Measurements from ENCODE around the gene TADA3. TPM values are rescaled to one million over a fixed set of nuclear protein-coding genes. Genes with fewer than 3 reads are reported as not detected.

Gene TADA3
- total RNA-seq, 2 experiments from 2014 or later = 89.8 to 90.6 TPM

DNA sequence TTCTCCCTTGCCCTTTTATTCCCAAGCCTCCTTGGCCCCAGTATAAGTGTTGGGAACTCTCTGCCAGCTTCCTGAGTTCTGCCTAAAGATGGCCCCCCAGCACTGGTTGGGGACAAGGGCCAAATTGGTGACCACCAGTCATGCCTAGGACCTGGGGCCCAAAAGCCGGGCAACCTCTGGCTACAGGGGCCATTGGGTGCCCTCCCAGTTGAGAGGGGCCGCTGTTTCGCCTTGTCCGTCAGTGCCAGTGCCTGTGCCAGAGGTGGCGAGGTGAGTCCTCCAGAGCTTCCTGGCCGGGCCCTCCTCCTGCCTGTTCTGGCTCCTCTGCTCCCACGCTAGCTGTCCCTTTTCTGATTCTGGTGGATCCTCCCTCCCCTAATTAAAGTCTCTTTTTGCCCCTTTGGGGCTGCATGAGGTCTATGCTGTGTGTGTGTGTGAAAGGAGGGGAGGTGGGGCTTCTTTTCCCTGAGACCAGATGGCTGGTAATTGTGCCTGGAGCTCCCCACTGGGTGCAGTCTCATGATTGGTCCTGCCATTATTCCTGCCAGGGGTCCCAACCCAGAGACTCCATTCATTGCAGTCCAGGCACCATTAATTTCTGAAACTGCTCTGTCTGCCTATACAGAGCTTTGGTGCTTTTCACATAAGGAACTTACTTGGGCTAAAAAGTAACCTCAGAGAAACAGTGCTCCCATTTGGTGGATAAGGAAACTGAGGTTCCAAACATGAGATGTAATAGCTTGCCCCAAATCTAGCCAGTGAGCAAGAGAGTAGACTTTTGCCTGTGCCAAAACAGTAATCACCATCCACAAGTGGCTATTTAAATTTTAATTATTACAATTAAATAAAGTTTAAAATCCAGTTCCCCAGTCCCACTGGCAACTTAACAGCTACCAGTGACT is 14.7 kb upstream of the TADA3 start:
- Mint-ChIP-seq H3K4me1 (peaks cover 54% of the 10 kb centered on the region), H3K36me3 (peaks cover 53% of the 10 kb centered on the region), H3K27ac (peak overlapping the region; percentile 99), H3K4me3 (no peak overlapping the region), H3K27me3 (no peaks in the 10 kb centered on the region), H3K9me3 (ENCODE audit: low read depth) (no peaks in the 10 kb centered on the region)
- no peak for DNase-seq
- no peak for ATAC-seq
- CTCF ChIA-PET = interaction anchor here (1.0 to 4.0 kb wide), 4 partner anchors 15 to 124 kb away, joined by 3 to 24 read pairs (median 4); partner anchors contain the start of genes ARPC4 and TADA3

- no peaks in the 10 kb centered on the region for H3K9me3 Mint-ChIP-seq (ENCODE audit: low read depth)
- H3K4me1 Mint-ChIP-seq = peaks cover 52% of the 10 kb centered on the region
- H3K36me3 Mint-ChIP-seq = peaks cover 52% of the 10 kb centered on the region
- no peak overlapping the region for H3K4me3 Mint-ChIP-seq
- DNase-seq = no peak
- H3K27me3 Mint-ChIP-seq = no peaks in the 10 kb centered on the region
- ATAC-seq = no peak
- peak overlapping the region; percentile 18 for H3K27ac Mint-ChIP-seq
- CTCF ChIA-PET = interaction anchor here (0.7 to 4.0 kb wide), 4 partner anchors 10 to 78 kb away, joined by 3 to 24 read pairs (median 6); partner anchors contain the start of genes ARPC4 and TADA3
These were observed 13.9 kb upstream of the TADA3 start for GRCh38 chr3:9806137-9806536.

DNA sequence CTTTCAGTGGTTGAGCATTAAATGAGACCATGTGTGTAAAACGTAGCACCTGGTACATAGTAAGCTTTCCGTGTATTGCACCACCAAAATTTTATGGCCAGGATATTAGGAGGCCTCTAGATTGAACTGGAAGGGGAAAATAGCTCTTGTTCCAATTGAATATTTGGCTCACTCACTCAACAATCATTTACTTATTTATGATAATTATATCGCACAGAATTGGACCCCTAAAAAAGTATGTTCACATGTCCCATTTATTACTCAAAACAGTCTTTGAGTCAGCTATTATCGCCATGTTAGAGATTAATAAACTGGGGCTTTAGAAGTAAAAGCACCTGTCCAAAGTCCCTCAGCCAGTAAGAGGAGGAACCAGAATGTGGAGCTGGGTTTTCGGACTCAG is 12.7 kb upstream of the TADA3 start:
- Mint-ChIP-seq H3K9me3 (ENCODE audit: low read depth) (no peaks in the 10 kb centered on the region), H3K27me3 (no peaks in the 10 kb centered on the region), H3K36me3 (peaks cover 60% of the 10 kb centered on the region), H3K4me3 (no peak overlapping the region), H3K4me1 (peaks cover 46% of the 10 kb centered on the region), H3K27ac (no peak overlapping the region)
- CTCF ChIA-PET = interaction anchor here (0.6 to 2.9 kb wide), 3 partner anchors 9 to 78 kb away, joined by 3 to 11 read pairs (median 9); partner anchors contain the start of genes ARPC4 and TADA3
- ATAC-seq = no peak
- DNase-seq = no peak

DNA sequence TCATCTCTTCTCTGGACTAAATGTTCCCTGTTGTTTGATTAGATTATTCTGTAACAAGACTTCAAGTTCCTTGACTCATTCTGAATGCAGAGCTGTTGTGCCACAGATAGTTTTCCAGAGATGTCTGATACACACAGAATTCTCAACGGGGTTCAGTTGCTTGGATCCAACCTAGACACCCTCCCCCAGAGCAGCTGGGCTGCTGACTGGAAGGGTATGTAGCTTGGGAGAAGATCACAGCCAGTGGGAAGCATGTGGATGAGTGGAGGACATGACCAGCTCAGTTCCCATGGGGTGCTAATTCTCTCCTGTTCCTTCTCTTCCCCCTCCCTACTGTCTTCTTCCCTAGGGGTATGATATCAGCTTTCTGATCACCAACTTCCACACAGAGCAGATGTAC is 11.2 kb upstream of the TADA3 start:
- CTCF ChIA-PET = interaction anchor here (1.0 to 2.9 kb wide), 3 partner anchors 10 to 77 kb away, joined by 3 to 11 read pairs (median 4); partner anchors contain the start of genes ARPC4 and TADA3
- no peak overlapping the region for H3K4me3 Mint-ChIP-seq
- no peaks in the 10 kb centered on the region for H3K27me3 Mint-ChIP-seq
- DNase-seq (no peak), ATAC-seq (no peak)
- H3K36me3 Mint-ChIP-seq = peaks cover 63% of the 10 kb centered on the region
- no peak overlapping the region for H3K27ac Mint-ChIP-seq
- H3K4me1 Mint-ChIP-seq = peaks cover 33% of the 10 kb centered on the region
- H3K9me3 Mint-ChIP-seq (ENCODE audit: low read depth) = no peaks in the 10 kb centered on the region

DNA sequence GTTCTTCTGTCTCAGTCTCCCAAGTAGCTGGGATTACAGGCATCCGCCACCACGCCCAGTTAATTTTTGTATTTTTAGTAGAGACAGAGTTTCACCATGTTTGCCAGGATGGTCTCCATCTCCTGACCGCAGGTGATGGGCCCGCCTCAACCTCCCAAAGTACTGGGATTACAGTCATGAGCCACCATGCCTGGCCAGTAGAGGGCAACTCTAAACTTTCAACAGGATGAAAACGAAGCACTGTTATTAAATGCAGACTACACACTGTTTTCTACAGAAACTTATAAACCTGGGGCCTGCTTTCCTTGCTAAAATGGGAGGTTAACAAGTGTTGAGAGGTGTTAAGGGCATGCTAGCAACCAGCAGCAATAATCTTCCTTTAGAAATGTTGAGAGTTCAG is 8.3 kb upstream of the TADA3 start:
- peaks cover 22% of the 10 kb centered on the region for H3K4me1 Mint-ChIP-seq
- no peaks in the 10 kb centered on the region for H3K27me3 Mint-ChIP-seq
- peaks cover 69% of the 10 kb centered on the region for H3K36me3 Mint-ChIP-seq
- no peak overlapping the region for H3K27ac Mint-ChIP-seq
- CTCF ChIA-PET = interaction anchor here (0.7 kb wide), 1 partner anchor 36 kb away, joined by 3 read pairs; no protein-coding TSS in a partner anchor
- ATAC-seq (no peak), DNase-seq (no peak)
- H3K4me3 Mint-ChIP-seq = no peak overlapping the region
- no peaks in the 10 kb centered on the region for H3K9me3 Mint-ChIP-seq (ENCODE audit: low read depth)

DNA sequence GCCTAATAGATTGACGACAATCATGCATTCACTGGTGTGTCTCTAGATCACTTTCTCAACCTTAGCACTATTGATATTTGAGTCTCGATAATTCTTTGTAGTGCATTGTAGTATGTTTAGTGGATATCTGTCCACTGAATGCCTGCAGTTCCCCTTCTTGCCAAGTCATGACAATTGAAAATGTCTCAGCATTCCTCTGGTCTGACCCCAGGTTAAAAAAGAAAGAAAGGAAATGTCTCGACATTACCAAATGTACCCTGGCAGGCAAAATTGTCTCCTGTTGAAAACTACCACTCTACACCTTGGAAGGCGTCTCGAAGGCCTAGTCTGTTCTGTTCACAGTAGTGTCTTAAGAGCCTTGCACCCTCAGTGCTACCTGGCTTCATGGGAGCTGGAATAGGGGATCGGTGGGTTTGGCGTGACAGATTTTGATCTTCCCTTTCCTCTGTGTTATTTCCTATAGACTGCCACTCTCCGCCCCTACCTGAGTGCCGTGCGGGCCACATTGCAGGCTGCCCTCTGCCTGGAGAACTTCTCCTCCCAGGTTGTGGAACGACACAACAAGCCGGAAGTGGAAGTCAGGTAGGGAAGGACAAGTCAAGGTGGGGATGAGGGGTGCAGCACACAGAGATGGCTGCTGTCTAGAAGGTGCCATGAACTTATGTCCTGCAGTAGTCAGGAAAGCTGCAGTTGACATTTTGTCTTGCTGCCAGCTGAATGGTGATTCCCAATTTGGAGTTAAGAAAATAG is 5.1 kb upstream of the TADA3 start:
- Mint-ChIP-seq H3K9me3 (ENCODE audit: low read depth) (no peaks in the 10 kb centered on the region), H3K4me1 (peaks cover 29% of the 10 kb centered on the region), H3K27me3 (no peaks in the 10 kb centered on the region), H3K36me3 (peaks cover 61% of the 10 kb centered on the region), H3K27ac (no peak overlapping the region), H3K4me3 (no peak overlapping the region)
- no peak for ATAC-seq
- DNase-seq = no peak
- CTCF ChIA-PET = interaction anchor here (2.3 kb wide), 1 partner anchor 8 kb away, joined by 9 read pairs; no protein-coding TSS in a partner anchor

- ATAC-seq (no peak), DNase-seq (no peak)
- Mint-ChIP-seq H3K4me3 (peak overlapping the region; percentile 28), H3K4me1 (peaks cover 46% of the 10 kb centered on the region), H3K27ac (peak overlapping the region; percentile 81), H3K36me3 (peaks cover 54% of the 10 kb centered on the region), H3K9me3 (ENCODE audit: low read depth) (no peaks in the 10 kb centered on the region), H3K27me3 (no peaks in the 10 kb centered on the region)
- CTCF ChIA-PET = interaction anchor here (1.2 to 2.3 kb wide), 2 partner anchors 10 to 24 kb away, joined by 3 to 9 read pairs; no protein-coding TSS in a partner anchor
These were observed 2.9 kb upstream of the TADA3 start for GRCh38 chr3:9795207-9795606.

DNA sequence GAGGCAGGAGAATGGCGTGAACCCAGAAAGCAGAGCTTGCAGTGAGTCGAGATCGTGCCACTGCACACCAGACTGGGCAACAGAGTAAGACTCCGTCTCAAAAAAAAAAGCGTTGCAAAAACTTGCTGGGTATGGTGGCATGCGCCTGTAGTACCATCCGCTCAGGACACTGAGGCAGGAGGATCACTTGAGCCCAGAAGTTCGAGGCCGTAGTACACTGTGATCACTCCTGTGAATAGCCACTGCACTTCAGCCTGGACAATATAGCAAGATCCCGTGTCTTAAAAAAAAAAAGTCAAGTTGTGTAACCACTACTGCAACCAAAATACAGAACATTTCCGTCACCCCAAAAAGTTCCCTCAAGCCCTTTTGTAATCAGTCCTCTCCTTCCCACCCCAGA is 2.1 kb upstream of the TADA3 start:
- Mint-ChIP-seq H3K9me3 (ENCODE audit: low read depth) (no peaks in the 10 kb centered on the region), H3K27me3 (no peaks in the 10 kb centered on the region), H3K36me3 (peaks cover 53% of the 10 kb centered on the region), H3K4me3 (peak overlapping the region; percentile 97), H3K4me1 (peaks cover 49% of the 10 kb centered on the region), H3K27ac (peak overlapping the region; percentile 81)
- DNase-seq (no peak), ATAC-seq (no peak)
- CTCF ChIA-PET = interaction anchor here (1.2 to 2.7 kb wide), 5 partner anchors 10 to 62 kb away, joined by 3 to 12 read pairs (median 10); partner anchors contain the start of gene BRPF1

DNA sequence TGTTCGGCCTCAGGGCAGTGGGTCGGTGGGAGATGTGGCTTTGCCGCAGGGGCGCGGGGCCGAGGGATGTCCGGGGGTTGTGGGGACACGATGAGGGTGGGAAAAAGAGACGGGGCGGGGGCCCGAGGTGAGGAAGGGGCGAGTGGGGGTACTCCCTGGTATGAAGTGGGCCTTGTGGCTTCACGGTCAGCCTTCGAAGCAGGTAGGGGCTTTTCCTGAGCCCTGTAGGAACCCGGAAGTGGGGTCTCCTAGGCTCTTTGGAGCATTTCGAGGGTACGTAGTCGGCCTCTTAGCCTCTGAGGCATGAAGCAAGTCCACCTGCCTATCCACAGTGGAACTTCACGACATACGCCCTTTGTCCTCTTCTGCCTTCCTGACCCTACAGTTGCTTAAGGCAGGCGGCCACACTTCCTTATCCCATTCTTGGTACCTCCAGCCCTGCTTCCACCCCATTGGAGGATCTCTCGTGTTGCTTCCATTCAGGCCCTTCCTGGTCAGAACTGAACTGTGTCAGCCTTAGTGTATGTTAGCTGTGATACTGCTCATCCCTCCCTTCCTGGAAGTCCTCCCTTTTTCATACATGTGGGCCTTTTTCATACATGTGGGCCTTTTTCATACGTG is 998 bp upstream of the TADA3 start:
- Mint-ChIP-seq H3K9me3 (ENCODE audit: low read depth) (no peaks in the 10 kb centered on the region), H3K27ac (peak overlapping the region; percentile 100), H3K4me3 (peak overlapping the region; percentile 97), H3K36me3 (peaks cover 54% of the 10 kb centered on the region), H3K27me3 (no peaks in the 10 kb centered on the region), H3K4me1 (peaks cover 49% of the 10 kb centered on the region)
- peak; percentile 69 for DNase-seq
- ATAC-seq = peak; percentile 20
- CTCF ChIA-PET = interaction anchor here (0.6 to 3.1 kb wide), 13 partner anchors 11 to 528 kb away, joined by 3 to 24 read pairs (median 7); partner anchors contain the start of genes BRPF1, CRELD1, OGG1 and SEC13

GRCh38 chr3:9791790-9792404 is 376 bp downstream of the TADA3 start:
- H3K9me3 Mint-ChIP-seq (ENCODE audit: low read depth) = no peaks in the 10 kb centered on the region
- ATAC-seq (no peak), DNase-seq (no peak)

GRCh38 chr3:9791127-9791526 is 1.1 kb downstream of the TADA3 start:
- no peaks in the 10 kb centered on the region for H3K9me3 Mint-ChIP-seq (ENCODE audit: low read depth)
- peaks cover 53% of the 10 kb centered on the region for H3K36me3 Mint-ChIP-seq
- ATAC-seq (no peak), DNase-seq (no peak)
- no peaks in the 10 kb centered on the region for H3K27me3 Mint-ChIP-seq
- H3K4me1 Mint-ChIP-seq = peaks cover 51% of the 10 kb centered on the region
- H3K4me3 Mint-ChIP-seq = peak overlapping the region; percentile 97
- peak overlapping the region; percentile 100 for H3K27ac Mint-ChIP-seq
- CTCF ChIA-PET = interaction anchor here (0.8 to 3.1 kb wide), 4 partner anchors 9 to 64 kb away, joined by 3 to 24 read pairs (median 4); partner anchors contain the start of gene TTLL3

More at GRCh38 chr3:9791790-9792404, 376 bp downstream of the TADA3 start:
- H3K4me3 Mint-ChIP-seq = peak overlapping the region; percentile 97
- peaks cover 47% of the 10 kb centered on the region for H3K36me3 Mint-ChIP-seq
- H3K27ac Mint-ChIP-seq = peak overlapping the region; percentile 100
- CTCF ChIA-PET = interaction anchor here (1.0 to 3.1 kb wide), 8 partner anchors 10 to 530 kb away, joined by 4 to 24 read pairs (median 8); partner anchors contain the start of genes BRPF1, OGG1, SEC13 and TTLL3
- no peaks in the 10 kb centered on the region for H3K27me3 Mint-ChIP-seq
- H3K4me1 Mint-ChIP-seq = peaks cover 51% of the 10 kb centered on the region

DNA sequence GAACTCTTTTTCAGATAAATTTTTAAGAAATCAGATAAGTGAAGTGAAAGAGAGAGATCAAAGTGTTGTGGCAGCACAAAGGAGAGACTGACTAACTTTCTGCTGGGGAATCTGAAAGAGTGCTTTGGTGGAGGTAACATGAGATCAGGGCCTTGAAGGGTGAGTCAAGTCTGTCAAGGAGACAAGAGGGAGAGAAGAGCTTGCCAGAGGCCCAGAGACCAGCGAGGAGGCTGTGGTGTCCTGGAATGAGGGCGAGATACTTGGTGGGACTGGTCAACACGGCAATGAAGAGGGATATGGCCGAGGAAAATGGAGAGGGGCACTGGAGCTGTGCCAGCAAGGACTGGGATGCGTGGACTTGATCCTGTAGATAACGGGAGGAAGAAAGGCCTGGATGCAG is 4.6 kb downstream of the TADA3 start:
- Mint-ChIP-seq H3K9me3 (ENCODE audit: low read depth) (no peaks in the 10 kb centered on the region), H3K4me1 (peaks cover 36% of the 10 kb centered on the region), H3K36me3 (peaks cover 53% of the 10 kb centered on the region), H3K27me3 (no peaks in the 10 kb centered on the region), H3K4me3 (no peak overlapping the region), H3K27ac (peak overlapping the region; percentile 60)
- ATAC-seq (no peak), DNase-seq (no peak)
- CTCF ChIA-PET = no interaction called here
